HG02610 (cell line): ENCODE measurements around the gene RBL2.
"Not testable (repeated sequence)": the region's sequence is repeated elsewhere in the genome, so short reads cannot be mapped to it uniquely, and the experiment has no call there.

ENCODE experiments used
- ATAC-seq: cut with Tn5 transposase; IDR thresholded peaks from one replicate; pipeline ENCODE4 v1.9.1; 2021; ENCODE audit warnings: mild to moderate bottlenecking, moderate library complexity; ENCODE audit not compliant: unreplicated experiment

Gene RBL2

GRCh38 chr16:53530741-53531140 is 96.5 kb downstream of the RBL2 start:
- no peak for ATAC-seq

DNA sequence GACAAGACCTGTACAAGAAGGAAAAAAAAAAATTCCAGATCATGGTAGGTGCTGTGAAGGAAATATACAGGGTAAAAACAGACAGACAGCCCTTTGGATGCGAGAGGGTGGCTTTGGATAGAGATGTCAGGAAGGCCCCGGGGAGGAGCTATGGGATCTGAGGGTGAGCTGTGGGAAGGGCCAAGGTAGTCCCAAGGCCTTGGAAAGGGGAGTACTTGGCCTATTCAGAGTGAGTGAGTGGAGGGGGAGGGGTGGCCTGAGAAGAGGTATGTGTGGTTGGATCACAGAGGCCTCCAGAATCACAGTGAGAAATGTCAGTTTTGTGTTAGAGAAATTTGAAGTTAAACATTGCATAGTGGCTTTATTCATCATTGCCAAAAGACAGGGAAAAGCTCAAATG is 99.9 kb downstream of the RBL2 start:
- ATAC-seq = no peak

DNA sequence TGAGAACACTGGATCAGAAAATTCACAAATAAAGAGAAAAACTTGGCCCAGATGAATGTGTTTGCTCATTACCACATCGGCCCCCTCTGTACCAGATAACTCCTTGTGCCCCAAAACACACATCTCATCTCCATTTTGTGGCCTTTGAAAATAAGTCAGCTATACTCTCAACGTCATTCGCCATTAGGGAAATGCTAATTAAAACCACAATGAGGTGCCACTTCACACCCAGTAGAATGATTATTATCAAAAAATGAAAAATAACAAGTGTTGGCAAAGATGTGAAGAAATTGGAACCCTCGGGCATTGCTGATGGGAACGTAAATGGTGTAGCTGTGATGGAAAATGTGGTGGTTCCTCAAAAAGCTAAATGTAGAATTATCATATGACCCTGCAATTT is 103.4 kb downstream of the RBL2 start:
- no peak for ATAC-seq

- not testable (repeated sequence) for ATAC-seq
Measured at GRCh38 chr16:53539346-53539745, 105.1 kb downstream of the RBL2 start.

- ATAC-seq = not testable (repeated sequence)
Measured at GRCh38 chr16:53539759-53540718, 105.8 kb downstream of the RBL2 start.
